Lower leg skin (tissue), 3 donors: Measurements from ENCODE around the gene NINJ2.

Experiments used
- CTCF ChIP-seq, 3 donors: fragments of 450-650 bp; IDR thresholded peaks; one replicate each; pipeline ENCODE4 v1.5.1; 2016; ENCODE audit warnings: antibody characterized with exemption in 3 of 3, mild to moderate bottlenecking in 3 of 3, moderate library complexity in 2 of 3
- POLR2A ChIP-seq, 2 donors: fragments of 450-650 bp; IDR thresholded peaks; one replicate each; pipeline ENCODE4 v1.6.1; 2016 to 2017; ENCODE audit warnings: antibody characterized with exemption in 2 of 2, mild to moderate bottlenecking in 1 of 2, moderate library complexity in 1 of 2

DNA sequence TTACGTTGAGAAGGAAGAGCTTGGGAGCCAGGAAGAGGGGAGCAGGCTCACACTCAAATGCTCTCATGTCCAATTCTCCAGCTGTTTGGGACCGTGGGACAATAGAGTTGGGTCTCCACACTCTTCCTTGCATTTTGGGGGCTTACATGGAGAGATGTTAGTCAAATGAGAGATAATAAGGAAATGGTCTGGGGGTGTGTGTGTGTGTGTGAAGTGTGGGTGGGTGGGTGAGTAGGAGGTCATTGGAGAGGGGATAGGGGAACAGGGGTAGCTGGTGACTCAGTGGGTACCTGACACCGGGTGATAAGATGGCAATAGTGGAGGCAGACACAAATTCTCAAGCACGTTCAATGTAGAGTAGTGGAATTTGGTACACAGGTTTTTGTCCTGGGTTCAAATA is 135.5 kb downstream of the NINJ2 start:
- TF ChIP-seq CTCF (IDR thresholded peaks at IDR 0.05) (no peak), POLR2A (IDR thresholded peaks at IDR 0.05) (no peak)
